GM20431 (cell line): Measurements from ENCODE around the gene PRR11.
"Not testable (repeated sequence)": the region's sequence is repeated elsewhere in the genome, so short reads cannot be mapped to it uniquely, and the experiment has no call there.

ENCODE experiments used
- in situ Hi-C: fragments of 300-500 bp; cut with MseI, MboI; formaldehyde crosslinking; loops from one replicate; pipeline ENCODE4 v1.15.0; 2020; ENCODE audit warnings: low sequenced_read_pairs; ENCODE audit not compliant: unreplicated experiment

PRR11 gene

GRCh38 chr17:59199398-59199797, 43.9 kb downstream of the PRR11 start:
- in situ Hi-C loops, result no loop called here

GRCh38 chr17:59202320-59202719, 46.8 kb downstream of the PRR11 start:
- in situ Hi-C loops, result no loop called here

- in situ Hi-C loops, result no loop called here
Observed at GRCh38 chr17:59219370-59219769, 63.8 kb downstream of the PRR11 start.

- in situ Hi-C loops, result no loop called here
Observed at GRCh38 chr17:59219992-59220327, 64.4 kb downstream of the PRR11 start.

- in situ Hi-C loops, result no loop called here
Observed at GRCh38 chr17:59220328-59221158, 65.0 kb downstream of the PRR11 start, which contains the start of gene GDPD1. GDPD1 (plus strand) TSS chr17:59220511; CDS start chr17:59220610, 99 bp downstream.

GRCh38 chr17:59221159-59221847, 65.8 kb downstream of the PRR11 start:
- in situ Hi-C loops, result no loop called here

- in situ Hi-C loops, result no loop called here
Observed at GRCh38 chr17:59223813-59224212, 68.3 kb downstream of the PRR11 start.

GRCh38 chr17:59228588-59228987, 73.0 kb downstream of the PRR11 start:
- in situ Hi-C loops, result not testable (repeated sequence)

GRCh38 chr17:59230764-59231163, 75.2 kb downstream of the PRR11 start:
- in situ Hi-C loops, result no loop called here

GRCh38 chr17:59234631-59235030, 79.1 kb downstream of the PRR11 start:
- in situ Hi-C loops, result no loop called here

GRCh38 chr17:59238906-59239305, 83.4 kb downstream of the PRR11 start:
- in situ Hi-C loops, result no loop called here

GRCh38 chr17:59244081-59244480, 88.5 kb downstream of the PRR11 start:
- in situ Hi-C loops, result no loop called here
